Measurements from ENCODE around the gene MRNIP.

The MRNIP gene

GRCh38 chr5:179803651-179804554 lies 54.7 kb downstream of the MRNIP start:
- peak; percentile 33 for DNase-seq (ENCODE audit: low read depth)

GRCh38 chr5:179802950-179803562 lies 55.6 kb downstream of the MRNIP start:
- DNase-seq (ENCODE audit: low read depth): no peak

DNA sequence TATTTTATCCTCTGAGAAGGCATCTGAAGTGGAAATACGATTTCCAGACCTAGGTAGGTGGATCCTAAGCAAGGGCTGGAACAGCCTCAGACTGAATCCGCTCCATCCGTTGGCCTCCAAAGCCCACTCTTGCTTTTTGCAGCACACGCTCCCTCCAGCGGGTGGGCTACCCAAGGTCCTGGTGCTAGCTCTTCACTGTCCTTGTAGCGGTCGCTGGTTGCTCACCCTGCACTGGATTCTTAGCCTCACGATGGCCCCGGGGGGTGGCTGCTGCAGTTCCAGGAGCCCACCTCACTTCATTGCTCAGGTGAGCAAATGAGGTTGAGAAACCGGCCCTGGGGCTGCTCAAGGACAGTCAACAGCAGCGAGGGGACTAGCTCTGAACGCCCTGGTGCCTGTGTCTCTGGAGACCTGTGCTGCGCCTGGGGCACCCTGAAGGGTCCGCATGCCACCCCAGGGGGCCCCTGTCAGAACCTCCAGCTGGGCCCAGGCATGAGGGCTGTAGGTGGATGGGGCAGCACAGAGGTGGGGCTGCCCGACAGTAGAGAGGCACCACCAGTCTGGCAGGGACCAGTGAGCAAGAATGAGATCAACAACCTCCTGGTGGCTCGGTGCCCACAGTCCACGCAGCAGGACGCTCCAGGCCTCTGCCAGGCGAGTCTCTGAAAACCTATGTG lies 56.3 kb downstream of the MRNIP start:
- DNase-seq (ENCODE audit: low read depth): no peak

DNA sequence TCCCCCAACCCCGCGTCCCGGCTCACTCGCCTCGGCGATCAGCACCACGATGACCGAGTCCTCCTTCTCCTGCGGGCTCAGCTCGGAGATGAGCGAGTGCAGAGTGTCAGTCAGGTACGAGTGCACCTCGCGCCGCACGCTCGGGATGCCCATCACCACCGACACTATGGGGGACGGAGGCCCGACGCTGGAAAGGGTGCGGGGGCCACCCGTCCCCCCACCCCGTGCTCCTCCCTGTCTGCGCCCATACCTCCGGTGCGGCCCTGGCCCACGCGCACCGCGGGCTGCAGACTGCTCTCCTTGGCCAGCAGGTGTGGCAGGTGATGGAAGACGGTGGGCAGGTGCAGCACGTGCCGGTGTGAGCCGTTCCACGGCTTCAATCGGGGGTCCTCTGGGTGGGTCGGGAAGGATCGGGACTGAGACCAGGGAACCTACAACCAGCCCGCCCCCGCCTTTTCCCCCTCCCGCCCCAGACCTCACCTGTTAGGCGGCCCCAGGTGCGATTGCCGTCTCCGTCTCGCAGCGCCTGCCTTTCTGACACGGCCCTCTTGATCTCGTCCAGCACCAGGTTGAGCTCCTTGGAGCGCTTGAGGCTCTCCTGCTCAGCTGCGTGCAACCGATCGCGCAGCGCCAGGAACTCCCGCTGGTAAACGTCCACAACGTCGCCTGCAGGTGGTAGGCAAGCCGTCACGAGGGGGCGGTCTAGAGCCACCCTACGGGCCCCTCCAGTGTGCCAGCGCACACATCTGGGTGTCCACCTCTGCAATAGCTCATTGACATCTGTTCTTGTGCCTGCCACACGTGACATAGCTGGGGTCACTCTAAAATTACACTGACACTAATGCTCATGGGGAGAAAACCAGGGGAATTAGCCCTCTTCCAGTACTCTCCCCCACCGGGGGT lies 57.1 kb downstream of the MRNIP start:
- peak; percentile 77 for DNase-seq (ENCODE audit: low read depth)

- DNase-seq (ENCODE audit: low read depth): no peak
Measured at GRCh38 chr5:179800696-179801201, 57.9 kb downstream of the MRNIP start.

- DNase-seq (ENCODE audit: low read depth): no peak
Measured at GRCh38 chr5:179800071-179800695, 58.4 kb downstream of the MRNIP start.

DNA sequence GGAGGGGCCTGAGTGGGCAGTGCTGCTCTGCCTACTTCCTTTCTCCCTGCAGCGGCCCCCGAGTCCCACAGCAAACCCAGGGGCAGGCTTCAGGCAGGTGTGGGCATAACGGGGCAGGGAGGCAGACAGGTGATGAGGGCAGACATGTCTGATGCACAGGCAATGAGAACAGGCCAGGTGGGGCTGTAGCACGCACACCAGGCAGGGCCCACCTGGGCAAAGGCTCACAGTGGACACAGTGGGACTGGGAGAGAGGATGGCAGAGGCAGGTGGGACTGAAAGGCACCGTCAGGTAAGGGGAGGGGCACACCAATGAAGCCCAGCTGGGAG lies 59.0 kb downstream of the MRNIP start:
- DNase-seq (ENCODE audit: low read depth): no peak

GRCh38 chr5:179798771-179799643 lies 59.6 kb downstream of the MRNIP start:
- DNase-seq (ENCODE audit: low read depth): no peak

GRCh38 chr5:179798144-179798770 lies 60.4 kb downstream of the MRNIP start:
- no peak for DNase-seq (ENCODE audit: low read depth)

DNA sequence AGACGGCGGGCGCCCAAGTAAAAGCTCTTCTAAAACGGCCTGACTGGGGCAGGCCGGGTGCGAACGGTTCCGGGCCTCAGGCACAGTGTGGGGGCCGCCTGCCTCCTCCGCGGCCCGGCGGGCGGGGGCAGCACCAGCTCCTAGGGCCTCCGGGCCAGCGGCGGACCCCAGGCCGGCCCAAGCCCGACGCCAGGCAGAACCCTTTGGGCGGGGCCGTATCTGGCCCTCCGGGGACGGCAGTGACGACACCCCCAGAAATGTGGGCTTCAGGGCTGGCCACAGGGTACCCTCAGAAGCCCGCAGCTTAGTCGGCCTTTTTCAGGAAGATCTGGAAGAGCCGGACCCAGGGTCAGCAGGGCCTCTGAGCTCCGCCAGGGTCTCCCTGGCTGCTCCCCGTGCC lies 60.9 kb downstream of the MRNIP start:
- DNase-seq (ENCODE audit: low read depth): no peak

- DNase-seq (ENCODE audit: low read depth): no peak
Measured at GRCh38 chr5:179796877-179797608, 61.6 kb downstream of the MRNIP start.

GRCh38 chr5:179795863-179796833 lies 62.5 kb downstream of the MRNIP start:
- peak; percentile 51 for DNase-seq (ENCODE audit: low read depth)

DNA sequence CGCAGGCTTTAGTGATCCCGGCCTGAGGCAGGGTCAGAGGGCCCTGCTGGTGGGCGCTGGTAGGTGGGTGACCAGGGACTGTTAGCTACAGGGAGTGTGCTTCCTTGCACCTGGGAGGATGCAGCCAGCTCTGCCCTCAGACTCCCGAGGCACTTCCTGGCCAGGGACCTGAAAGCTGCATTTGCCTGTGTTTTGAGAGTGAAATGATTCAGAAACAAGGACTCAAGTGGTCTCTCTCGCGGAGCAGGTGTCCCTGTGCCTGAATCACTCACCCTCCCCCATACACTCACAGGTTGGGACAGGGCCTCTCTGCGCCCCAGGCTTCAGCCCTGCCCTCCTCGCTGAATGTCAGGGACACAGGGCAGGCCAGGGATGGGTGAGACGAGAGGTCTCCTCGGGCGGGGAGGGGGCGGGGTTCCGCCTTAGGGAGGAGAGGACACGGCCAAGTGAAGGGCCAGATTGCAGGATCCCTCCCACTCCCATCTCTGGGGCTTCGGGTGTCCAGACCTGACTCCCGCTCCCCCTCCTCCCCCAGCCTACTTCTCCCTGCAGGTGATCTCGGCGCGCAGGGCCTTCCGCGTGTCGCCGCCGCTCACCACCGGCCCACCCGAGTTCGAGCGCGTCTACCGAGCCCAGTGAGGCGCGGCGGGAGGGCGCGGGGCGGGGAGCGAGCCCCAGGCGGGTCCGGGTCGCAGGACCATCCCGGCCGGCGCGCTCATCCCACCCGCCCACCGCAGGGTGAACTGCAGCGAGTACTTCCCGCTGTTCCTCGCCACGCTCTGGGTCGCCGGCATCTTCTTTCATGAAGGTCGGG lies 63.4 kb downstream of the MRNIP start:
- DNase-seq (ENCODE audit: low read depth): no peak

DNA sequence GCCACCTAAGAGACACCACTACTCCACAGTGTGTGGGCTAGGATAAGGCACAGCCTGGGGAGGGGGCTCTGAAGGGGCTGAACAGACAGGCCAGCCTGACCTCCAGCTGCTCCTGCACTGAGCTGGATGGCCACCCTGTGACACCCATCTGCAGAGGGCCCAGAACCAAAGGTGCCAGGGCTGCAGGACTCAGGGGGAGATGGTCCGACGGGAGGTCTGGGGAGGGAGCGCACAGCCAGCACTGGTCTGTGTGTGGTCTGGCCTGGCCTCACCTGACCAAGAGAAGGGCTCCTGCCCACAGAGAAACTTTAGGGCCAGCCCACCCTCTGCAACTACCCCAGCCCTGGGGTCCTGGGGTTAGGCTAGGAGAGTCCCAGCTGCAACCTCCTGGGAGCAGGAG lies 64.0 kb downstream of the MRNIP start:
- no peak for DNase-seq (ENCODE audit: low read depth)

DNA sequence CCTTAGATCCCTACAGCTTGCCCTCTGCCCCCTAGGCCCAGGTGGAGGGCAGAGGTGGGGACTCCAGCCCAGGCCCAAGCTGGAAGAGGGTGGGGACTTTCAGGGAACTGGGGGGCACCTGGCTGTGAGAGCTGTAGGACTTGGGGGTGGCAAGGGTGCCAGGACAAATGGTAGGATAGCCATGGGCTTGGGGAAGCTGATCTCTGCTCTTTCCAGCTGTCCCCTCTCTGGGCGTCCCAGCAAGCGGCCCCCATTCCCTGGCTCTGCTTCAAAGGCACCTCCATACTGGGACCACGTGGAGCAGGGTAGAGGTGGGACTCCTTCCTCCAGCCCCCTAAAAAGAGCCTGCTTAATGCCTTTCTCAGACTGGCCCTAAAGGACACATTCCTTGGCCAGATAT lies 64.4 kb downstream of the MRNIP start:
- no peak for DNase-seq (ENCODE audit: low read depth)

GRCh38 chr5:179793468-179794139 lies 65.0 kb downstream of the MRNIP start, which contains the start of gene LTC4S:
LTC4S (plus strand) TSS chr5:179793986; CDS start chr5:179794081, 95 bp downstream.
- no peak for DNase-seq (ENCODE audit: low read depth)
